Fibroblast of lung (primary cell): ENCODE data around the gene NUDT14. TPM values are rescaled to one million over a fixed set of nuclear protein-coding genes. Genes with fewer than 3 reads are reported as not detected.
A peak's percentile ranks its signal among the peaks of the same experiment; 100 is the strongest.

Source experiments
- DNase-seq, 2 donors: peaks; one replicate each; pipeline versions ENCODE4 v3.0.0 to v3.0.0-alpha.2; 2010; ENCODE audit warnings: low read depth in 2 of 2
- H2AFZ ChIP-seq: 2 replicates; pipeline ENCODE4 v1.5.1; 2012; ENCODE audit warnings: low read length, control low read depth, inconsistent platforms
- H3K27ac ChIP-seq: 2 replicates; pipeline ENCODE4 v1.5.1; 2011; ENCODE audit warnings: low read length, control low read depth; ENCODE audit not compliant: insufficient read depth
- H3K27me3 ChIP-seq: 2 replicates; pipeline ENCODE4 v1.5.1; 2011; ENCODE audit warnings: mild to moderate bottlenecking, low read length; ENCODE audit not compliant: control insufficient read depth, insufficient read depth
- H3K36me3 ChIP-seq: 2 replicates; pipeline ENCODE4 v1.5.1; 2011; ENCODE audit warnings: low read length; ENCODE audit not compliant: control insufficient read depth, insufficient read depth
- H3K4me1 ChIP-seq: 2 replicates; pipeline ENCODE4 v1.5.1; 2011; ENCODE audit warnings: low read length; ENCODE audit not compliant: control insufficient read depth, insufficient read depth; ENCODE audit errors: extremely low read depth
- H3K4me2 ChIP-seq: 2 replicates; pipeline ENCODE4 v1.5.1; 2011; ENCODE audit warnings: low read length, control low read depth; ENCODE audit not compliant: insufficient read depth; ENCODE audit errors: extremely low read depth
- H3K4me3 ChIP-seq, 4 experiments: fragments of 200-600 bp in 1 of 4; sonication (generic) in 1 of 4; replicated peaks in 1 of 4; 2 replicates each; pipeline ENCODE4 v1.5.1; 2011 to 2016; ENCODE audit warnings: low read length in 4 of 4, low read depth in 3 of 4, mild to moderate bottlenecking in 3 of 4, control low read depth in 2 of 4, inconsistent platforms in 1 of 4, mixed read lengths in 1 of 4; ENCODE audit not compliant: insufficient read depth in 1 of 4; ENCODE audit errors: control extremely low read depth in 1 of 4
- H3K79me2 ChIP-seq: 2 replicates; pipeline ENCODE4 v1.5.1; 2012; ENCODE audit warnings: mild to moderate bottlenecking, low read length, inconsistent platforms; ENCODE audit not compliant: control insufficient read depth, insufficient read depth
- H3K9ac ChIP-seq: 2 replicates; pipeline ENCODE4 v1.5.1; 2011; ENCODE audit warnings: mild to moderate bottlenecking, low read length, control low read depth; ENCODE audit not compliant: insufficient read depth
- H3K9me3 ChIP-seq: 2 replicates; pipeline ENCODE4 v1.5.1; 2012; ENCODE audit warnings: low read depth, low read length; ENCODE audit not compliant: control insufficient read depth, insufficient read depth
- H4K20me1 ChIP-seq: 2 replicates; pipeline ENCODE4 v1.5.1; 2011; ENCODE audit warnings: low read length; ENCODE audit not compliant: control insufficient read depth, insufficient read depth; ENCODE audit errors: extremely low read depth
- EZH2 ChIP-seq: IDR thresholded peaks from 2 replicates; pipeline ENCODE4 v1.5.1; 2012; ENCODE audit warnings: low read length, control low read depth, mild to moderate bottlenecking; ENCODE audit errors: missing control alignments
- polyA plus RNA-seq, 2 donors: library from polyadenylated mRNA; depleted of rRNA in 1 of 2; stranded (reverse) in 1 of 2; unstranded in 1 of 2; fragments of >200 nt; gene quantifications; 2 replicates each; pipeline ENCODE4 v1.2.1, GENCODE V29; 2011 to 2012; ENCODE audit warnings: missing spikeins in 1 of 2
- total RNA-seq: library from RNA; depleted of rRNA; stranded (reverse); fragments of >200 nt; gene quantifications from 2 replicates; pipeline ENCODE4 v1.2.1, GENCODE V29; 2014
- TF ChIP-seq, protein P1 (sequence below), 2 donors: IDR thresholded peaks in 1 of 2; conservative IDR thresholded peaks in 1 of 2; 1 replicate in 1 of 2; 2 replicates in 1 of 2; pipeline ENCODE4 v1.5.1; 2011 to 2012; ENCODE audit warnings: low read length in 2 of 2, control low read depth in 1 of 2, inconsistent platforms in 1 of 2, low read depth in 1 of 2, mild to moderate bottlenecking in 1 of 2

Gene NUDT14
- total and polyA plus RNA-seq, 2 donors (not counting 1 experiment from before 2014, with no cell fraction given) = 6.7 to 14.2 TPM

DNA sequence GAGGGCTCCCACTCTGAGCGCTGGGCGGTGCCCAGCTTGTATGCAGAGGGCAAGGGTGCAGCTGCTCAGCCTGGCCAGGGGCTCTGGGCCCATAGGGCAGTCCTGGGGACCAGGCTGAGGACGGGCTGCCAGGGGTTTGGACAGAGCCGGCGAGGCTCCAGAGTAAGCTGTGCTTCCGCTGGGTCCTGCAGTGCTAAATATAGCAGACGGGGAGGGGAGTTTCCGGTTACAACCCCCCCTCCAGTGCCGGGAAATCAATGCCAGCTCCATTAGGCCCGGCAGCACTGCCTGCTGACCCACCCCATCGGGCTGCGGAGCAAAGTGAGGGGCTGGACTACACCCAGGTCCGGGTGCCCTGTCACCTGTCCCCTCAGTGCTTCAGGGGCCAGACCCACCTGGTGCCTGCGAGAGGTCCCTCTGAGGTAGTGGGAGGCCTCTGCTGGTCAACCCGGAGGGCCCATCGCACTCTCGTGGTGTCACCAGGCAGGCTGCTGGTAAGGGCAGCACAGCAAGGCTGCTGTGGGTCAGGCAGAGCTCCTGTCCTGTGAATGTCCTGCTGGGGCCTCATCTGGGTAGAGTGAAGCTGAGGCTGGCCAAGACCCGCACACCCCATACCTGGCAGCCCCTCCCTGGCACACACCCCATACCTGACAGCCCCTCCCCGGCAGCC lies 10.0 kb downstream of the NUDT14 start:
- H3K9ac ChIP-seq = no peak overlapping the region
- H2AFZ ChIP-seq = no peak overlapping the region
- no peaks in the 10 kb centered on the region for H3K36me3 ChIP-seq
- H4K20me1 ChIP-seq = no peaks in the 10 kb centered on the region
- peaks cover 20% of the 10 kb centered on the region for H3K27me3 ChIP-seq
- no peak overlapping the region for H3K27ac ChIP-seq
- H3K4me1 ChIP-seq = peaks cover 4% of the 10 kb centered on the region
- no peaks in the 10 kb centered on the region for H3K9me3 ChIP-seq
- no peak overlapping the region for H3K4me2 ChIP-seq
- TF ChIP-seq, protein P1, sequence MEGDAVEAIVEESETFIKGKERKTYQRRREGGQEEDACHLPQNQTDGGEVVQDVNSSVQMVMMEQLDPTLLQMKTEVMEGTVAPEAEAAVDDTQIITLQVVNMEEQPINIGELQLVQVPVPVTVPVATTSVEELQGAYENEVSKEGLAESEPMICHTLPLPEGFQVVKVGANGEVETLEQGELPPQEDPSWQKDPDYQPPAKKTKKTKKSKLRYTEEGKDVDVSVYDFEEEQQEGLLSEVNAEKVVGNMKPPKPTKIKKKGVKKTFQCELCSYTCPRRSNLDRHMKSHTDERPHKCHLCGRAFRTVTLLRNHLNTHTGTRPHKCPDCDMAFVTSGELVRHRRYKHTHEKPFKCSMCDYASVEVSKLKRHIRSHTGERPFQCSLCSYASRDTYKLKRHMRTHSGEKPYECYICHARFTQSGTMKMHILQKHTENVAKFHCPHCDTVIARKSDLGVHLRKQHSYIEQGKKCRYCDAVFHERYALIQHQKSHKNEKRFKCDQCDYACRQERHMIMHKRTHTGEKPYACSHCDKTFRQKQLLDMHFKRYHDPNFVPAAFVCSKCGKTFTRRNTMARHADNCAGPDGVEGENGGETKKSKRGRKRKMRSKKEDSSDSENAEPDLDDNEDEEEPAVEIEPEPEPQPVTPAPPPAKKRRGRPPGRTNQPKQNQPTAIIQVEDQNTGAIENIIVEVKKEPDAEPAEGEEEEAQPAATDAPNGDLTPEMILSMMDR (conservative IDR thresholded peaks at IDR 0.05 in 1 of 2, IDR thresholded peaks at IDR 0.05 in 1 of 2; ENCODE audit: low read depth in 1 of 2, low read length in 2 of 2) = no peak
- TF ChIP-seq EZH2 = no peak
- H3K4me3 ChIP-seq = no peak overlapping the region
- no peak for DNase-seq
- H3K79me2 ChIP-seq = no peaks in the 10 kb centered on the region

- H4K20me1 ChIP-seq = no peaks in the 10 kb centered on the region
- H3K4me3 ChIP-seq = no peak overlapping the region
- TF ChIP-seq, protein P1 (conservative IDR thresholded peaks at IDR 0.05 in 1 of 2, IDR thresholded peaks at IDR 0.05 in 1 of 2; ENCODE audit: low read depth in 1 of 2, low read length in 2 of 2) = no peak
- TF ChIP-seq EZH2 = no peak
- no peaks in the 10 kb centered on the region for H3K36me3 ChIP-seq
- no peaks in the 10 kb centered on the region for H3K9me3 ChIP-seq
- no peak overlapping the region for H3K4me2 ChIP-seq
- peaks cover 4% of the 10 kb centered on the region for H3K4me1 ChIP-seq
- no peak overlapping the region for H3K9ac ChIP-seq
- no peak overlapping the region for H3K27ac ChIP-seq
- no peak overlapping the region for H2AFZ ChIP-seq
- H3K79me2 ChIP-seq = no peaks in the 10 kb centered on the region
- no peak for DNase-seq
- H3K27me3 ChIP-seq = peaks cover 20% of the 10 kb centered on the region
Observed at GRCh38 chr14:105169776-105170655, 11.1 kb downstream of the NUDT14 start.

- no peak overlapping the region for H3K4me3 ChIP-seq
- H3K27me3 ChIP-seq = peaks cover 20% of the 10 kb centered on the region
- peaks cover 4% of the 10 kb centered on the region for H3K4me1 ChIP-seq
- H3K9ac ChIP-seq = no peak overlapping the region
- TF ChIP-seq, protein P1 (conservative IDR thresholded peaks at IDR 0.05 in 1 of 2, IDR thresholded peaks at IDR 0.05 in 1 of 2; ENCODE audit: low read depth in 1 of 2, low read length in 2 of 2) = peak; percentile 2 to 30
- TF ChIP-seq EZH2 = peak; percentile 55
- H3K36me3 ChIP-seq = no peaks in the 10 kb centered on the region
- no peak overlapping the region for H2AFZ ChIP-seq
- H3K79me2 ChIP-seq = no peaks in the 10 kb centered on the region
- no peak for DNase-seq
- no peaks in the 10 kb centered on the region for H4K20me1 ChIP-seq
- no peaks in the 10 kb centered on the region for H3K9me3 ChIP-seq
- H3K27ac ChIP-seq = no peak overlapping the region
- no peak overlapping the region for H3K4me2 ChIP-seq
Observed at GRCh38 chr14:105168979-105169507, 12.1 kb downstream of the NUDT14 start.
